GM19463 (cell line): ENCODE data around the gene RAB27A.
A peak's percentile ranks its signal among the peaks of the same experiment; 100 is the strongest.

Experiments
- ATAC-seq: cut with Tn5 transposase; IDR thresholded peaks from one replicate; pipeline ENCODE4 v1.9.1; 2021; ENCODE audit warnings: mild to moderate bottlenecking, moderate library complexity; ENCODE audit not compliant: unreplicated experiment

The RAB27A gene

GRCh38 chr15:55230051-55230670 is 59.5 kb downstream of the RAB27A start:
- no peak for ATAC-seq

- ATAC-seq, result no peak
Observed at GRCh38 chr15:55226127-55226526, 63.5 kb downstream of the RAB27A start.

- no peak for ATAC-seq
Observed at GRCh38 chr15:55224892-55225291, 64.7 kb downstream of the RAB27A start.

- peak; percentile 52 for ATAC-seq
Observed at GRCh38 chr15:55222588-55222987, 67.0 kb downstream of the RAB27A start.

GRCh38 chr15:55221090-55222011 is 68.3 kb downstream of the RAB27A start:
- peak; percentile 43 for ATAC-seq

GRCh38 chr15:55220606-55221005 is 69.0 kb downstream of the RAB27A start:
- no peak for ATAC-seq

- ATAC-seq, result no peak
Observed at GRCh38 chr15:55218056-55218455, 71.6 kb downstream of the RAB27A start.

- ATAC-seq, result no peak
Observed at GRCh38 chr15:55204464-55204863, 85.1 kb downstream of the RAB27A start.

- ATAC-seq, result no peak
Observed at GRCh38 chr15:55202206-55202605, 87.4 kb downstream of the RAB27A start.

GRCh38 chr15:55198706-55199105 is 90.9 kb downstream of the RAB27A start:
- ATAC-seq, result no peak

GRCh38 chr15:55197719-55198118 is 91.9 kb downstream of the RAB27A start:
- ATAC-seq, result no peak

- peak; percentile 6 for ATAC-seq
Observed at GRCh38 chr15:55197362-55197705, 92.3 kb downstream of the RAB27A start.

- peak; percentile 97 for ATAC-seq
Observed at GRCh38 chr15:55196458-55197361, 92.9 kb downstream of the RAB27A start, which contains the start of gene RSL24D1. TSS of gene RSL24D1 (minus strand) at chr15:55196941. CDS start at chr15:55196890, 51 bp downstream.

- ATAC-seq, result no peak
Observed at GRCh38 chr15:55195996-55196395, 93.6 kb downstream of the RAB27A start.

- ATAC-seq, result no peak
Observed at GRCh38 chr15:55194256-55194655, 95.4 kb downstream of the RAB27A start.

GRCh38 chr15:55186331-55186730 is 103.3 kb downstream of the RAB27A start:
- ATAC-seq, result no peak

- ATAC-seq, result no peak
Observed at GRCh38 chr15:55183679-55184078, 105.9 kb downstream of the RAB27A start.

GRCh38 chr15:55179141-55179540 is 110.5 kb downstream of the RAB27A start:
- no peak for ATAC-seq

GRCh38 chr15:55170361-55170760 is 119.3 kb downstream of the RAB27A start:
- ATAC-seq, result no peak

GRCh38 chr15:55168350-55168974 is 121.2 kb downstream of the RAB27A start:
- peak; percentile 92 for ATAC-seq

GRCh38 chr15:55164284-55164683 is 125.3 kb downstream of the RAB27A start:
- ATAC-seq, result no peak
